SH-SY5Y (cell line): ENCODE data around the gene PSME1.

Experiments used
- GATA2 ChIP-seq: IDR thresholded peaks from 2 replicates; pipeline ENCODE4 v1.6.1; 2011; ENCODE audit warnings: mild to moderate bottlenecking, low read depth, low read length
- GATA3 ChIP-seq: IDR thresholded peaks from 2 replicates; pipeline ENCODE4 v1.6.1; 2011; ENCODE audit warnings: low read depth, mild to moderate bottlenecking, low read length, moderate library complexity

PSME1 gene

GRCh38 chr14:24135834-24136683 is at the start of gene PSME1:
Gene PSME1, plus strand, starts transcription at chr14:24136194. Its CDS starts 69 bp downstream, at chr14:24136263.
- no peak for TF ChIP-seq GATA2
- TF ChIP-seq GATA3: no peak

DNA sequence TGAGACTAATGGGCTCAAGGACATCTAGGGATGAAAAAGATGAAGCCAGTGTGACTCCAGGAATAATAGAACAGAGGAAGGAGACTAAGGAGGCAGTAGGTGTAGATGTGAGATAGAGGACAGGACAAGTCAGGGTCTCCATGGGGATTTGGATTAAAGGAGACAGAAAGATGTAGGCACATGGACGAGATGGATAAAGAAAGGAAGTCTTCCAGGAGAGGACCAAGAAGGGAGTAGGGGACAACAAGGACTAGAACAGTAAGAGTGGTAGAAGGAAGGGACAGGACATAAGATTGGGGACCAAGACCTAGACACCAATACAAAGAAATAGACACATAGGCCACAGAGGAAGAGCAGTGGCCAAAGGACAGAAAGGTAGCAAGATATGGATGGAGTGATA is 49.0 kb upstream of the PSME1 start:
- TF ChIP-seq GATA2: no peak
- no peak for TF ChIP-seq GATA3

DNA sequence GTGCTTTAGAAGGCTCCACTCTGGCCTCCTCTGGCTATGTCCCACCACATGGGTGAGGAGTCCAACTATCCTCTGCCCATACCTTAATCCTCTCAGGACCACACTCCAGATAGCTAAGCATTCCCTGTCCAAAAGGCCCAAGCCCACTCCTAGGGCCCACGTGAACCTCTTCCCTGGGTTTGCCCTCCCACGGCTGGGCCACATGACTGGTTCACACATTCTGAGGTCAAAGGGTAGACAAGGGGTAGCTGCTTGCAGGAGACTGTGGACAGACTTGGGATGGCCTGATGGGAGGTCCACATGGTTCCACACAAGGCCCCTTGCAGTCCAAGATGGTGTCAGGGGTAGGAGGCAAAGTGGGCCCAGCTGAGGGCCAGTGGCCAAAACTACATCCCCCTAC is 47.9 kb upstream of the PSME1 start:
- TF ChIP-seq GATA2 (no peak), GATA3 (no peak)

- no peak for TF ChIP-seq GATA2
- TF ChIP-seq GATA3: no peak
These were observed 46.1 kb upstream of the PSME1 start for GRCh38 chr14:24089890-24090289.

GRCh38 chr14:24092110-24092504 is 43.9 kb upstream of the PSME1 start:
- TF ChIP-seq GATA3 (no peak), GATA2 (no peak)

- TF ChIP-seq GATA2 (no peak), GATA3 (no peak)
These were observed 43.3 kb upstream of the PSME1 start for GRCh38 chr14:24092505-24093206.

- no peak for TF ChIP-seq GATA3
- no peak for TF ChIP-seq GATA2
These were observed 42.6 kb upstream of the PSME1 start for GRCh38 chr14:24093207-24093900.

DNA sequence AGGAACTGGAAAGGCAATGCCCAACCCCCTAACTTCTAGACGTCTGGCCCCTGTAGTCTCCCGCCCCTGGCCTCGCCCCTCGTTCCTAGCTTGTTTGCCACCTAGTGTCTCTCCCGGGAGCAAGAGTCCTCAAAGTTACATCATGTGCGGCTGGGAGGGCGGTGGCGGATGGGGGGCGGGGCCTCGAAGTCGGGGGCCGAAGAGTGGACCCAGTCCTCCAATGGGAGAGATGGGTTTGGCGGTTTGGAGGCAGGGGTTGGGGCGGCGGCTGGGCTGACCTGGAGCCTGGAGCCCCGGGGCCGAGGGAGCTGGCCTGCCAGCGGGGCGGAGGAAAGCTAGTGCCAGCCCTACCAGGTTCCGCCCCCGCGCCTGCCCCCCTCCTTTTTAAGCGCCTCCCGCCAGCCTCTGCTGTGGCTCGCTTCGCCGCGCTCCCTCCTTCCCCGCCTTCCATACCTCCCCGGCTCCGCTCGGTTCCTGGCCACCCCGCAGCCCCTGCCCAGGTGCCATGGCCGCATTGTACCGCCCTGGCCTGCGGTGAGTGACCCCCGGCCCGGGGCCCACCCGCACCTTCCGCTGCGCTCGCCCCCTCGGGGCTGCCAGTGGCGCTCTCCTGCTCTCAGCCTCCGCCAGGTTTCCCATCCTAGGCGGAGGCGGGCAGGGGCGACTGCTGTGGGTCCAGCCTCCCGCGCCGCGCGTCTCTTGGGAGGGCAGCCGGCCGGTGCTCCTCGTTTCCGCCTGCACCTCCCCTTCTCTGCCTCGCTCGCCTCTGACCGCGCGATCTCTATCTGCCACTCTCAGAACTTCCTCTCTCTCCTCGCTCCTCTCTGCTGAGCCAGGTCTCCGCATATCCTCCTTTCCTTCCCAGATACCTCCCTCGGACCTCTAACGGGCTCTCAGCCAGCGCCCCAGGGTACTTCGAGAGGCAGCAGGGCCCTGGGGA is 41.8 kb upstream of the PSME1 start, which contains the start of gene PCK2:
PCK2 (plus strand) TSS at position 411 of the 940 bp plus-strand sequence; CDS start at position 506, 95 bp downstream.
- no peak for TF ChIP-seq GATA3
- TF ChIP-seq GATA2: peak; percentile 76

DNA sequence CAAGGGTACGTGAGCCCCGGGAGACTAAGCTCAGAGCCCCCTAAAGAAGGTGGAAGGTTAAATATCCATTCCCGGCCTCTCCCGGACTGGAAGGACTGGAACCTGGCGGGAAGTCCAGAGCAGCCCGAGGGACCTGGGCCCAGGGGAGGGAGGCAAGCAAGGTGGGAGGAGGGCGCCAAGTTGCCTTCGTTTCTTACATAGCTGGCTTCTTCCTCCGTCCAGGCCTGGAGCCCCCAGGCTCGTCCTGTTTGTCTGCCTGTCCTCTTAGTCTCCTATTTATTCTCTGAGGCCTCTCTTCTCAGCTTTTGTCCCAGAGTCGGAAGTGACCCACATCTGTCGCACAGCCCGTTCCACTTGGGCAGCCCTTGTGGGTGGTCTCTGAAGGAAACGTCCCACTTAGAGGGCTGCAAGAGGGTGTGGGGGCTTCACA is 41.1 kb upstream of the PSME1 start:
- TF ChIP-seq GATA3 (no peak), GATA2 (no peak)

DNA sequence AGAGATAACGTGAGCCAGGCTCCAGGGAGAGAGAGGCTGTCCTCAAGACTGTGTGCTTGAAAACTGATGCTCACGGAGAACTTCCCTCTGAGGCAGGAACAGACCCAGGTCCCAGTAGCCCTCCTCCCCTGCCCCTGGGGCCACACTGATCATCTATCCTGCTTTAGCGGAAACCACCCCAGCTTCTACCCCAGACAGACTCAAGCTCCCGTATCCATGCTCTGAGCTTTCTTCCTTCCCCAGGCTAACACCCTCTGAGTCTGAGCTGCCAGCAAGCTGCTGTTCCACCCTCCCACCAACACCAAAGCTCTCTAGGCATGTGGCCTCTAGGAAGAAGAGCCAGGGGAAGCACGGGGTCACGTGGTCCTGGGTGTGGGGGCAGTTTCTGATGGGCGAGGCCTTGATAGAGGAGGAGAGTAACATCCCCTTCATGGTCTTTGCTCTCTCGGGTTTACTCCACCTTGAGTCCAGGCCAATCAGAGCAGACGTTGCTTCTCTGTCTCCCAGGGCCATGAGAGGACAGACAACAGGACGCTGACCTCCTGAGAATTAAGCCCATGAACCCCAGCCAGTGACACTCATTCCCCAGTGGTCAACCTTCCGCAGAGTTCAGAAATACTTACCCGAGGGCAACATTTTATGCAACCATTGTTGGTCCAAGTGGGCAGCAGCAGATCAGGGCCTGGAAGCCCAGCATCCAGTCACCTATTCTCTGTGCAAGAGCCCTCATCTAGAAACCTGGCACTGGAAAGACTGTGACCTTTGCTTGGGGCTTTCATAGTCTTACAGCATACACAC is 40.5 kb upstream of the PSME1 start:
- no peak for TF ChIP-seq GATA2
- no peak for TF ChIP-seq GATA3

- no peak for TF ChIP-seq GATA2
- no peak for TF ChIP-seq GATA3
These were observed 39.3 kb upstream of the PSME1 start for GRCh38 chr14:24096545-24097181.
